GM13977 (cell line): Measurements from ENCODE around the gene INF2.

Experiments used
- DNase-seq: peaks from one replicate; pipeline ENCODE4 v3.0.0; 2012; ENCODE audit warnings: low spot score
- in situ Hi-C: fragments of 300-500 bp; cut with MboI; formaldehyde crosslinking; loops from one replicate; pipeline ENCODE4 v1.12.0; 2022; ENCODE audit warnings: low sequenced_read_pairs, low pct_unique_long_range_greater_than_20kb, mixed read lengths, inconsistent platforms; ENCODE audit not compliant: unreplicated experiment
- TF ChIP-seq, protein P1 (sequence below): IDR thresholded peaks from 2 replicates; pipeline ENCODE4 v1.5.1; 2012; ENCODE audit warnings: mild to moderate bottlenecking, control low read depth; ENCODE audit not compliant: insufficient read depth; ENCODE audit errors: extremely low read depth, missing control alignments

The INF2 gene

DNA sequence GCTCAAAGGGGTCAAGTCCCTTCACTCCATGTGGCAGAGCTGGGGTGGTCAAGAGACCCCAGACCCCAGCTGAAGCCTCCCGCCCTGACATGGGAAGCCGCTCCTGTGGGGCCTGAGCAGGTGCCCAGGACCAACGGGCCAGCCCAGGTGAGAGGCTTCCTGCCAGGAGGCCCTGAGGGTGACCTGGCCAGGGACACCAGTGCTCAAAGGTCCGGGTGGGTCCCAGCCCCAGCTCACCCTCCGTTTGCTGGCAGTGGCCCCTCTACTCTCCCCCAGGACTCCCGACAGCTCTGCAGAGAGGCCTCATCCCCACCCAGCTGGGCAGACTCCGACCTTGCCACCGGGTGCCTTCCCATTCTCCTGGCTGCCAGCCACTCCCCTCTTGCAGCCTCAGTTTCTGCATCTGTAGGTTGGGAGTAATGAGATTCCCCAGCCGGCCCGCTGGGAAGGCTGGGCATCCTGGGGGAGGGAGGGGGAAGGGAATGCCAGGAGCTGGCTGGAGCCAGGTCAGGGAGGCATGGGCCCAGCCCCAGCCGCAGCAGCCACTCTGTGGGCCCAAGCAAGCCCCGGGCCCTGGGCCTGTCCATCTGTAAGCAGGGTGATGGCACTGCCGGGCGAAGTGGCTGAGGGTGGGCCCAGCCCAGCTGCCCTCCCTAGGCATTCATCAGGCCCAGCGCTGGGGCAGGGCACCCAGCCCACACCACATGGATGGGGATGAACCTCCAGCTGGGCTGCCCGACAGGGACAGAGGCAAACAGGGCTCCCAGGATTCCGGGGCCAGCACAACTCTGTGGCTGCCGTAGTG is 10.3 kb upstream of the INF2 start:
- in situ Hi-C loops, result no loop called here
- TF ChIP-seq, protein P1, sequence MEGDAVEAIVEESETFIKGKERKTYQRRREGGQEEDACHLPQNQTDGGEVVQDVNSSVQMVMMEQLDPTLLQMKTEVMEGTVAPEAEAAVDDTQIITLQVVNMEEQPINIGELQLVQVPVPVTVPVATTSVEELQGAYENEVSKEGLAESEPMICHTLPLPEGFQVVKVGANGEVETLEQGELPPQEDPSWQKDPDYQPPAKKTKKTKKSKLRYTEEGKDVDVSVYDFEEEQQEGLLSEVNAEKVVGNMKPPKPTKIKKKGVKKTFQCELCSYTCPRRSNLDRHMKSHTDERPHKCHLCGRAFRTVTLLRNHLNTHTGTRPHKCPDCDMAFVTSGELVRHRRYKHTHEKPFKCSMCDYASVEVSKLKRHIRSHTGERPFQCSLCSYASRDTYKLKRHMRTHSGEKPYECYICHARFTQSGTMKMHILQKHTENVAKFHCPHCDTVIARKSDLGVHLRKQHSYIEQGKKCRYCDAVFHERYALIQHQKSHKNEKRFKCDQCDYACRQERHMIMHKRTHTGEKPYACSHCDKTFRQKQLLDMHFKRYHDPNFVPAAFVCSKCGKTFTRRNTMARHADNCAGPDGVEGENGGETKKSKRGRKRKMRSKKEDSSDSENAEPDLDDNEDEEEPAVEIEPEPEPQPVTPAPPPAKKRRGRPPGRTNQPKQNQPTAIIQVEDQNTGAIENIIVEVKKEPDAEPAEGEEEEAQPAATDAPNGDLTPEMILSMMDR, result no peak
- no peak for DNase-seq

- no peak for DNase-seq
- in situ Hi-C loops, result no loop called here
- TF ChIP-seq, protein P1, result no peak
These were observed 9.2 kb upstream of the INF2 start for GRCh38 chr14:104680056-104680805.

- in situ Hi-C loops, result no loop called here
- peak; percentile 83 for DNase-seq
- TF ChIP-seq, protein P1, result peak; percentile 58
These were observed 8.4 kb upstream of the INF2 start for GRCh38 chr14:104680806-104681688.

GRCh38 chr14:104681689-104682074 is 7.7 kb upstream of the INF2 start:
- TF ChIP-seq, protein P1, result no peak
- in situ Hi-C loops, result no loop called here
- no peak for DNase-seq

- TF ChIP-seq, protein P1, result no peak
- in situ Hi-C loops, result no loop called here
These were observed 7.3 kb upstream of the INF2 start for GRCh38 chr14:104682107-104682593.

More at GRCh38 chr14:104682107-104682593, 7.3 kb upstream of the INF2 start:
- no peak for DNase-seq
